Measurements from ENCODE around the gene RBM12. TPM values are rescaled to one million over a fixed set of nuclear protein-coding genes. Genes with fewer than 3 reads are reported as not detected.

The RBM12 gene
- total and polyA plus RNA-seq, 7 experiments from 2014 or later: 48.9 to 122 (median 113) TPM

GRCh38 chr20:35617397-35618262, 47.1 kb downstream of the RBM12 start:
- H3K27me3 Mint-ChIP-seq: peaks cover 0 to 3% (median 0%) of the 10 kb centered on the region in 5 donors
- Histone ChIP-seq H3K27me3 (ENCODE audit: control insufficient read depth in 2 of 2, insufficient read depth in 2 of 2, low read length in 2 of 2) (no peaks in the 10 kb centered on the region), H3K4me3 (ENCODE audit: low read length) (peak overlapping the region; percentile 56), H3K27ac (ENCODE audit: low read depth, low read length) (peak overlapping the region; percentile 11), H3K9me3 (ENCODE audit: control insufficient read depth in 2 of 3, low read length in 3 of 3) (no peaks in the 10 kb centered on the region), H3K36me3 (ENCODE audit: control insufficient read depth in 2 of 3, insufficient read depth in 3 of 3, low read length in 3 of 3) (no peaks in the 10 kb centered on the region), H3K4me1 (ENCODE audit: control insufficient read depth in 2 of 2, insufficient read depth in 2 of 2, low read length in 2 of 2) (peaks cover 16 to 28% of the 10 kb centered on the region in 2 donors)
- no peak for ATAC-seq
- H3K27ac Mint-ChIP-seq: peak overlapping the region; percentile 48 to 99 (median 81)
- H3K4me3 Mint-ChIP-seq: peak overlapping the region; percentile 88 to 98 (median 91)
- ChIA-PET POLR2A (interaction anchor here (0.6 to 7.1 kb wide), 11 partner anchors 16 to 336 kb away, joined by 3 to 72 read pairs (median 5); partner anchors contain the start of genes CEP250, CPNE1, NFS1 and PHF20), CTCF (interaction anchor here (0.6 to 1.7 kb wide), 3 partner anchors 72 to 267 kb away, joined by 3 to 5 read pairs (median 4); no protein-coding TSS in a partner anchor)
- intact Hi-C loops (cut with micrococcal nuclease): loop anchor here (1.0 to 5.0 kb wide), 8 partner anchors 205 to 1625 kb away; partner anchors contain the start of genes ACSS2 (in 1 of the 2), EIF6 (in 1 of the 2), PIGU (in 1 of the 2) and RALY (in 1 of the 2)
- peak in 7 of 9 donors; percentile 32 to 56 (median 39) for DNase-seq
- H3K9me3 Mint-ChIP-seq: no peaks in the 10 kb centered on the region
- H3K4me1 Mint-ChIP-seq: peaks cover 16 to 46% (median 35%) of the 10 kb centered on the region in 7 donors
- peaks cover 0 to 4% (median 0%) of the 10 kb centered on the region in 5 donors for H3K36me3 Mint-ChIP-seq

- peak overlapping the region; percentile 86 to 98 (median 91) for H3K4me3 Mint-ChIP-seq
- intact Hi-C loops (cut with micrococcal nuclease): loop anchor here (1.0 to 5.0 kb wide), 20 partner anchors 15 to 1624 kb away; partner anchors contain the start of genes CPNE1 (in 2 of the 2), ERGIC3 (in 2 of the 2), RBM12 (in 2 of the 2) and RBM39 (in 2 of the 2)
- Histone ChIP-seq H3K36me3 (ENCODE audit: control insufficient read depth in 2 of 3, insufficient read depth in 3 of 3, low read length in 3 of 3) (no peaks in the 10 kb centered on the region), H3K27ac (ENCODE audit: low read depth, low read length) (peak overlapping the region; percentile 33), H3K4me1 (ENCODE audit: control insufficient read depth in 2 of 2, insufficient read depth in 2 of 2, low read length in 2 of 2) (peaks cover 16 to 28% of the 10 kb centered on the region in 2 donors), H3K9me3 (ENCODE audit: control insufficient read depth in 2 of 3, low read length in 3 of 3) (no peaks in the 10 kb centered on the region), H3K4me3 (ENCODE audit: low read length) (peak overlapping the region; percentile 56), H3K27me3 (ENCODE audit: control insufficient read depth in 2 of 2, insufficient read depth in 2 of 2, low read length in 2 of 2) (no peaks in the 10 kb centered on the region)
- peaks cover 0 to 3% (median 0%) of the 10 kb centered on the region in 5 donors for H3K36me3 Mint-ChIP-seq
- POLR2A ChIA-PET: interaction anchor here (0.6 to 7.1 kb wide), 15 partner anchors 15 to 337 kb away, joined by 3 to 72 read pairs (median 3); partner anchors contain the start of genes CEP250, CPNE1, PHF20 and RBM12
- DNase-seq (peak in 2 of 9 donors; percentile 55 to 74), ATAC-seq (no peak)
- CTCF ChIA-PET: interaction anchor here (0.7 to 1.5 kb wide), 3 partner anchors 11 to 37 kb away, joined by 3 to 7 read pairs (median 3); no protein-coding TSS in a partner anchor
- H3K27me3 Mint-ChIP-seq: peaks cover 0 to 3% (median 0%) of the 10 kb centered on the region in 5 donors
- peaks cover 16 to 46% (median 35%) of the 10 kb centered on the region in 7 donors for H3K4me1 Mint-ChIP-seq
- H3K27ac Mint-ChIP-seq: peak overlapping the region; percentile 89 to 99 (median 94)
- no peaks in the 10 kb centered on the region for H3K9me3 Mint-ChIP-seq
Observed at GRCh38 chr20:35616465-35617396, 48.0 kb downstream of the RBM12 start.

- Histone ChIP-seq H3K27ac (ENCODE audit: low read depth, low read length) (peak within 1 kb of the TSS; percentile 97), H3K4me1 (ENCODE audit: control insufficient read depth in 2 of 2, insufficient read depth in 2 of 2, low read length in 2 of 2) (peaks cover 16 to 28% of the 10 kb centered on the region in 2 donors), H3K36me3 (ENCODE audit: control insufficient read depth in 2 of 3, insufficient read depth in 3 of 3, low read length in 3 of 3) (no peaks in the 10 kb centered on the region), H3K9me3 (ENCODE audit: control insufficient read depth in 2 of 3, low read length in 3 of 3) (no peaks in the 10 kb centered on the region), H3K27me3 (ENCODE audit: control insufficient read depth in 2 of 2, insufficient read depth in 2 of 2, low read length in 2 of 2) (no peaks in the 10 kb centered on the region), H3K4me3 (ENCODE audit: low read length) (peak within 1 kb of the TSS; percentile 84)
- no peaks in the 10 kb centered on the region for H3K9me3 Mint-ChIP-seq
- H3K4me1 Mint-ChIP-seq: peaks cover 16 to 46% (median 35%) of the 10 kb centered on the region in 7 donors
- peak within 1 kb of the TSS; percentile 88 to 98 (median 91) for H3K4me3 Mint-ChIP-seq
- ATAC-seq: peak; percentile 92
- peaks cover 0 to 3% (median 0%) of the 10 kb centered on the region in 5 donors for H3K27me3 Mint-ChIP-seq
- ChIA-PET POLR2A (interaction anchor here (0.6 to 7.1 kb wide), 14 partner anchors 11 to 338 kb away, joined by 3 to 72 read pairs (median 4); partner anchors contain the start of genes CEP250, CPNE1, PHF20 and RBM12), CTCF (interaction anchor here (0.6 to 1.5 kb wide), 3 partner anchors 10 to 54 kb away, joined by 3 to 7 read pairs (median 7); no protein-coding TSS in a partner anchor)
- intact Hi-C loops (cut with micrococcal nuclease): loop anchor here (1.0 to 5.0 kb wide), 19 partner anchors 15 to 1623 kb away; partner anchors contain the start of genes CPNE1 (in 2 of the 2), ERGIC3 (in 2 of the 2), RBM12 (in 2 of the 2) and RBM39 (in 2 of the 2)
- DNase-seq: peak; percentile 99 to 100 (median 99)
- peak within 1 kb of the TSS; percentile 89 to 100 (median 99) for H3K27ac Mint-ChIP-seq
- H3K36me3 Mint-ChIP-seq: no peaks in the 10 kb centered on the region
Observed at GRCh38 chr20:35615667-35616464, 48.8 kb downstream of the RBM12 start, which contains the start of gene SPAG4. Gene SPAG4 (plus strand): TSS chr20:35615829. CDS start chr20:35616004, 175 bp downstream.

- CTCF ChIA-PET: no interaction called here
- POLR2A ChIA-PET: interaction anchor here (0.5 to 1.0 kb wide), 2 partner anchors 53 to 1231 kb away, joined by 4 to 6 read pairs; partner anchors contain the start of genes CPNE1 and RBM12
Observed at GRCh38 chr20:35611482-35611881, 53.2 kb downstream of the RBM12 start.

GRCh38 chr20:35610833-35611427, 53.8 kb downstream of the RBM12 start:
- no peak overlapping the region for H3K4me3 Mint-ChIP-seq
- Histone ChIP-seq H3K4me3 (ENCODE audit: low read length) (no peak overlapping the region), H3K27ac (ENCODE audit: low read depth, low read length) (no peak overlapping the region), H3K4me1 (ENCODE audit: control insufficient read depth in 2 of 2, insufficient read depth in 2 of 2, low read length in 2 of 2) (peaks cover 0 to 6% of the 10 kb centered on the region in 2 donors), H3K27me3 (ENCODE audit: control insufficient read depth in 2 of 2, insufficient read depth in 2 of 2, low read length in 2 of 2) (no peaks in the 10 kb centered on the region), H3K9me3 (ENCODE audit: control insufficient read depth in 2 of 3, low read length in 3 of 3) (no peaks in the 10 kb centered on the region), H3K36me3 (ENCODE audit: control insufficient read depth in 2 of 3, insufficient read depth in 3 of 3, low read length in 3 of 3) (no peaks in the 10 kb centered on the region)
- DNase-seq (no peak), ATAC-seq (no peak)
- CTCF ChIA-PET: no interaction called here
- peaks cover 4 to 12% (median 8%) of the 10 kb centered on the region in 7 donors for H3K4me1 Mint-ChIP-seq
- peaks cover 0 to 4% (median 0%) of the 10 kb centered on the region in 5 donors for H3K27me3 Mint-ChIP-seq
- intact Hi-C loops (cut with micrococcal nuclease): no loop called here
- H3K27ac Mint-ChIP-seq: peak overlapping the region in 1 of 9 donors; percentile 30
- no peaks in the 10 kb centered on the region for H3K36me3 Mint-ChIP-seq
- no peaks in the 10 kb centered on the region for H3K9me3 Mint-ChIP-seq
- POLR2A ChIA-PET: interaction anchor here (0.5 to 1.0 kb wide), 2 partner anchors 54 to 1232 kb away, joined by 4 to 6 read pairs; partner anchors contain the start of genes CPNE1 and RBM12

More at GRCh38 chr20:35611482-35611881, 53.2 kb downstream of the RBM12 start:
- Histone ChIP-seq H3K36me3 (ENCODE audit: control insufficient read depth in 2 of 3, insufficient read depth in 3 of 3, low read length in 3 of 3) (no peaks in the 10 kb centered on the region), H3K4me3 (ENCODE audit: low read length) (no peak overlapping the region), H3K9me3 (ENCODE audit: control insufficient read depth in 2 of 3, low read length in 3 of 3) (no peaks in the 10 kb centered on the region), H3K4me1 (ENCODE audit: control insufficient read depth in 2 of 2, insufficient read depth in 2 of 2, low read length in 2 of 2) (peaks cover 0 to 6% of the 10 kb centered on the region in 2 donors), H3K27me3 (ENCODE audit: control insufficient read depth in 2 of 2, insufficient read depth in 2 of 2, low read length in 2 of 2) (no peaks in the 10 kb centered on the region), H3K27ac (ENCODE audit: low read depth, low read length) (no peak overlapping the region)
- intact Hi-C loops (cut with micrococcal nuclease): no loop called here
- Mint-ChIP-seq H3K27me3 (peaks cover 0 to 4% (median 0%) of the 10 kb centered on the region in 5 donors), H3K4me3 (no peak overlapping the region), H3K4me1 (peaks cover 4 to 16% (median 11%) of the 10 kb centered on the region in 7 donors), H3K36me3 (no peaks in the 10 kb centered on the region), H3K27ac (no peak overlapping the region), H3K9me3 (no peaks in the 10 kb centered on the region)
- DNase-seq: no peak
- no peak for ATAC-seq

All from naive thymus-derived CD4-positive, alpha-beta T cell (primary cell).